LNCAP (cell line): Measurements from ENCODE around the gene MCOLN3.

Experiments used
- CTCF ChIP-seq: fragments of 450-650 bp; IDR thresholded peaks from 2 replicates; pipeline ENCODE4 v1.5.1; 2017; ENCODE audit warnings: mild to moderate bottlenecking

MCOLN3 gene

DNA sequence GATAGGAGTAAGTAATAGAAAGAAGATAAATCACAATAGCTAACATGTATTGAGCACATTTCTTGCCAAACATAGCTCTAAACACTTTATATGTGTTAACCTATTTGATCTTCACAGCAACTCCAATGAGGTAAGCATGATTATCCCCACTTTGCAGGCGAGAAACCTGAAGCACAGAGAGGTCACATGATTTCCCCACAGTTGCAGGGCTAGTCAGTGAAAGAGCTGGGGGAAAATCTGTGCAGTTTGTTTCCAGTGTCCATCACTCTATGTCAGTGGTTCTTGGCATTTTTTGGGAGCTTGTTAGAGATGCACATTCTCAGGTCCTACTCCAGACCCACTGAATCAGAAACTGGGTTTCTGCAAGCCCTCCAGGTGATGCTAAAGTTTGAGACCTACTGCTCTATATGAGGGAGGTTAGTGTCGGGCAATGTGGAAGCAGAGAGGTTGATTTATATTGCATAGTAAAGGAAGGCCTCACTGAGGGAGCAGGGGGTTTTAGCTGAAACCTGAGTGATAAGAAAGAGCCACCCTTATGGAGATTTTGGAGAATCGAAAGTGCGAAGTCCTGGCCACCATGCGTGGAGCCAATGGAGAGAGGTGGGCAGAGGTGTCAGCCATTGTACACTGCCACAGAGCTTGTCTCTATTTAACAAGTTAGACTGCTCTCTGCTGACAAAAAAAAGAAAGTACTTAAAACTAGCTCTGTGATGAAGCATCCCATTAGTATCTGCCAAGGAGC lies 20.9 kb downstream of the MCOLN3 start:
- peak; percentile 17; the same call in 1 of the 2 replicates for TF ChIP-seq CTCF

GRCh38 chr1:85025940-85026339 lies 22.4 kb downstream of the MCOLN3 start:
- no peak for TF ChIP-seq CTCF

DNA sequence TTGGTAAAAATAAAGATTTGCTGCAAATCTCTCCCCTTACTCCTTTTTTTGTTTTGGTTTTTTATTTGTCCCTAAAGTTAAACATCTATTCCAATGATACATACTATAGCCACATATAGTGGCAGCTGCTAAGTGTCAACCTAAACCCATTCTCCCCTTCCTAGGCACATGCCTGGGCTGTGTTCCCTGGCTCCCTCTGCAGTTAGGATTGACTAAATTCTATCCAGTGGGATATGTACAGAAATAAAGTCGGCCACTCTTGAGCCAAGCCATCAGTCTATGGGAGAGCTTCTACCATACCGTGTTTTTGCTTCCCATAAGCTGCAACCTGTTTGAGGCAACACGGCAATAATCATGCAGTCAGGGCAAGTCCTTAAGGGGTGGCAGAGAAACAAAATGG lies 23.6 kb downstream of the MCOLN3 start:
- TF ChIP-seq CTCF, result no peak

- no peak for TF ChIP-seq CTCF
Observed at GRCh38 chr1:85022700-85023099, 25.6 kb downstream of the MCOLN3 start.

DNA sequence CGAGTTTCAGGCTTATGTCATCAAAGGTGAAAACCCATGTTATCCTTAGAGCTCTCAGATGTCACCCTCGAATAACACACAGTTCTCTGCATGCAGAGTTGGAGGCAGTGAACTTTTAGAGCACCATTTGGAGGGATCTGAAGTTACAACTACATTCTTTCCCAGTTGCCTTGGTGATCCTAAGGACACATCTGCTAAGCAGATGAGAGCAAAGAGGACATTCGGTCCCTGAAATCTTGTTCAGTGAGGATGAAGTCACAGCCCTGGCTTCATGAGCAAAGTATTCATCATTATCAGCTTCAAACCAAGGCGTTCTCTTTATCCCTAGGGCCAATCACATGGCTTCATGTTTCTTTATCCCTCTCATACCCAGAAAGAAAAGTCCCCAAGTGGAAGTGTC lies 28.3 kb downstream of the MCOLN3 start:
- no peak for TF ChIP-seq CTCF

GRCh38 chr1:85015826-85016225 lies 32.5 kb downstream of the MCOLN3 start:
- TF ChIP-seq CTCF, result no peak

- no peak for TF ChIP-seq CTCF
Observed at GRCh38 chr1:85001742-85002141, 46.6 kb downstream of the MCOLN3 start.
